SK-N-SH treated with all-trans-retinoic acid at 6 μM for 48 hours (cell line): ENCODE measurements around the gene THSD4.

Experiments
- CSDC2 ChIP-seq: fragments of 250-450 bp; sonication (Bioruptor Pico); IDR thresholded peaks from 2 replicates; pipeline ENCODE4 v1.5.0; 2020; ENCODE audit warnings: mild to moderate bottlenecking, moderate library complexity
- CSRNP3 ChIP-seq: fragments of 250-450 bp; sonication (Bioruptor Pico); IDR thresholded peaks from 2 replicates; pipeline ENCODE4 v1.5.1; 2021; ENCODE audit warnings: mild to moderate bottlenecking, moderate library complexity
- ESRRG ChIP-seq: fragments of 250-450 bp; sonication (Bioruptor Pico); IDR thresholded peaks from 2 replicates; pipeline ENCODE4 v1.6.1; 2021; ENCODE audit warnings: mild to moderate bottlenecking
- PATZ1 ChIP-seq: fragments of 250-450 bp; sonication (Bioruptor Pico); IDR thresholded peaks from 2 replicates; pipeline ENCODE4 v1.8.0; 2020; ENCODE audit warnings: mild to moderate bottlenecking, moderate library complexity, borderline replicate concordance
- PPARA ChIP-seq: fragments of 250-450 bp; sonication (Bioruptor Pico); IDR thresholded peaks from 2 replicates; pipeline ENCODE4 v1.5.0; 2020; ENCODE audit warnings: mild to moderate bottlenecking, borderline replicate concordance
- RARB ChIP-seq: fragments of 250-450 bp; sonication (Bioruptor Pico); IDR thresholded peaks from 2 replicates; pipeline ENCODE4 v1.8.0; 2021; ENCODE audit warnings: mild to moderate bottlenecking, moderate library complexity
- TCF4 ChIP-seq: fragments of 250-450 bp; sonication (Bioruptor Pico); IDR thresholded peaks from 2 replicates; pipeline ENCODE4 v1.8.0; 2021; ENCODE audit warnings: mild to moderate bottlenecking, moderate library complexity, borderline replicate concordance
- TSHZ2 ChIP-seq: fragments of 250-450 bp; sonication (Bioruptor Pico); IDR thresholded peaks from 2 replicates; pipeline ENCODE4 v1.5.0; 2020; ENCODE audit warnings: mild to moderate bottlenecking, moderate library complexity
- ZC3H10 ChIP-seq: fragments of 250-450 bp; sonication (Bioruptor Pico); IDR thresholded peaks from 2 replicates; pipeline ENCODE4 v1.5.1; 2021; ENCODE audit warnings: mild to moderate bottlenecking, moderate library complexity
- ZFP3 ChIP-seq: fragments of 250-450 bp; sonication (Bioruptor Pico); IDR thresholded peaks from 2 replicates; pipeline ENCODE4 v1.5.0; 2020; ENCODE audit warnings: mild to moderate bottlenecking, moderate library complexity
- ZFP30 ChIP-seq: fragments of 450-650 bp; formaldehyde crosslinking; IDR thresholded peaks from 2 replicates; pipeline ENCODE4 v1.5.0; 2022; ENCODE audit warnings: mild to moderate bottlenecking, moderate library complexity

GRCh38 chr15:71221417-71221816 is 106.1 kb downstream of the THSD4 start:
- TF ChIP-seq RARB (no peak), TCF4 (CRISPR knock-in tag) (no peak), ESRRG (CRISPR knock-in tag) (no peak), CSRNP3 (CRISPR knock-in tag) (no peak), TSHZ2 (CRISPR knock-in tag) (no peak), PPARA (no peak), ZFP30 (CRISPR knock-in tag) (no peak), CSDC2 (CRISPR knock-in tag) (no peak), PATZ1 (CRISPR knock-in tag) (no peak), ZC3H10 (CRISPR knock-in tag) (no peak), ZFP3 (CRISPR knock-in tag) (no peak)
